H1 (cell line): ENCODE measurements around the gene PGM3. TPM values are rescaled to one million over a fixed set of nuclear protein-coding genes. Genes with fewer than 3 reads are reported as not detected.

Experiments
- CBX5 ChIP-seq: fragments of 300-800, 300-1000 bp; sonication (generic); IDR thresholded peaks from 2 replicates; pipeline ENCODE4 v1.7.1; 2016; ENCODE audit warnings: antibody characterized with exemption, low read length, low read depth
- GABPA ChIP-seq: IDR thresholded peaks from 2 replicates; pipeline ENCODE4 v1.6.1; 2011; ENCODE audit warnings: mild to moderate bottlenecking, low read length, moderate library complexity, borderline replicate concordance; ENCODE audit not compliant: insufficient read depth
- KDM1A ChIP-seq: fragments of 200-600, 300-600 bp; sonication (generic); IDR thresholded peaks from 2 replicates; pipeline ENCODE4 v1.7.1; 2016; ENCODE audit warnings: mild to moderate bottlenecking, low read length, borderline replicate concordance
- polyA plus RNA-seq, 7 experiments: library from polyadenylated mRNA; depleted of rRNA in 3 of 7; stranded (reverse) in 5 of 7; unstranded in 2 of 7; fragments of >200 nt in 5 of 7; fragments of 200-250 nt in 2 of 7; gene quantifications; 1 replicate in 5 of 7; 2 replicates in 1 of 7; 4 replicates in 1 of 7; pipeline versions ENCODE4 v1.2.1 to v1.2.3, GENCODE V29; 2011 to 2013; ENCODE audit warnings: missing spikeins in 2 of 7, mixed read lengths in 2 of 7
- total RNA-seq: library from RNA; stranded (reverse); fragmentation: NEBNext Ultra II Directional; extraction: Animal tissue kit (Norgen Biotek cat#: 25700); gene quantifications from 2 replicates; pipeline ENCODE4 v1.2.1, GENCODE V29; 2021
- TF ChIP-seq, protein P1 (sequence below): IDR thresholded peaks from 2 replicates; pipeline ENCODE4 v1.6.1; 2012; ENCODE audit warnings: inconsistent platforms

The PGM3 gene
- total and polyA plus RNA-seq, 2 of the 8 experiments (the other 6 are each of a cell fraction or from before 2014, with no cell fraction given) = 14.5 to 60.5 TPM

GRCh38 chr6:83198486-83199172 is 5.6 kb upstream of the PGM3 start (continued):
- TF ChIP-seq, protein P1, sequence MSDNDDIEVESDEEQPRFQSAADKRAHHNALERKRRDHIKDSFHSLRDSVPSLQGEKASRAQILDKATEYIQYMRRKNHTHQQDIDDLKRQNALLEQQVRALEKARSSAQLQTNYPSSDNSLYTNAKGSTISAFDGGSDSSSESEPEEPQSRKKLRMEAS = no peak
- TF ChIP-seq GABPA (no peak), CBX5 (no peak), KDM1A (no peak)
